HEK293T (cell line): ENCODE measurements around the gene SLC43A2.

Experiments
- ARNT ChIP-seq: fragments of 450-650 bp; IDR thresholded peaks from 2 replicates; pipeline ENCODE4 v1.6.1; 2017; ENCODE audit warnings: mild to moderate bottlenecking
- BHLHE40 ChIP-seq: fragments of 450-650 bp; IDR thresholded peaks from 2 replicates; pipeline ENCODE4 v1.6.1; 2016; ENCODE audit warnings: mild to moderate bottlenecking, moderate library complexity, borderline replicate concordance
- CTBP1 ChIP-seq: fragments of 450-650 bp; IDR thresholded peaks from 2 replicates; pipeline ENCODE4 v1.6.1; 2016; ENCODE audit warnings: borderline replicate concordance
- ELF4 ChIP-seq: fragments of 450-650 bp; IDR thresholded peaks from 2 replicates; pipeline ENCODE4 v1.6.1; 2017; ENCODE audit warnings: antibody characterized with exemption
- FOXA1 ChIP-seq: fragments of 450-650 bp; IDR thresholded peaks from 2 replicates; pipeline ENCODE4 v1.6.1; 2016; ENCODE audit warnings: mild to moderate bottlenecking
- FOXK2 ChIP-seq: fragments of 450-650 bp; IDR thresholded peaks from 2 replicates; pipeline ENCODE4 v1.6.1; 2016; ENCODE audit warnings: mild to moderate bottlenecking
- FOXM1 ChIP-seq: fragments of 450-650 bp; IDR thresholded peaks from 2 replicates; pipeline ENCODE4 v1.6.1; 2017; ENCODE audit warnings: mild to moderate bottlenecking, borderline replicate concordance
- HDGF ChIP-seq: fragments of 450-650 bp; IDR thresholded peaks from 2 replicates; pipeline ENCODE4 v1.6.1; 2017; ENCODE audit warnings: antibody characterized with exemption, borderline replicate concordance
- L3MBTL2 ChIP-seq: fragments of 450-650 bp; conservative IDR thresholded peaks from 2 replicates; pipeline ENCODE4 v1.6.1; 2016; ENCODE audit warnings: mild to moderate bottlenecking
- NFRKB ChIP-seq: fragments of 450-650 bp; IDR thresholded peaks from 2 replicates; pipeline ENCODE4 v1.6.1; 2016; ENCODE audit warnings: mild to moderate bottlenecking, moderate library complexity
- SP1 ChIP-seq: fragments of 450-650 bp; IDR thresholded peaks from 2 replicates; pipeline ENCODE4 v1.6.1; 2017
- SUZ12 ChIP-seq: fragments of 450-650 bp; IDR thresholded peaks from 2 replicates; pipeline ENCODE4 v1.6.1; 2016; ENCODE audit warnings: mild to moderate bottlenecking
- ZNF384 ChIP-seq: fragments of 450-650 bp; IDR thresholded peaks from 2 replicates; pipeline ENCODE4 v1.6.1; 2016
- TF ChIP-seq, protein P1 (sequence below): fragments of 450-650 bp; IDR thresholded peaks from 2 replicates; pipeline ENCODE4 v1.6.1; 2016

DNA sequence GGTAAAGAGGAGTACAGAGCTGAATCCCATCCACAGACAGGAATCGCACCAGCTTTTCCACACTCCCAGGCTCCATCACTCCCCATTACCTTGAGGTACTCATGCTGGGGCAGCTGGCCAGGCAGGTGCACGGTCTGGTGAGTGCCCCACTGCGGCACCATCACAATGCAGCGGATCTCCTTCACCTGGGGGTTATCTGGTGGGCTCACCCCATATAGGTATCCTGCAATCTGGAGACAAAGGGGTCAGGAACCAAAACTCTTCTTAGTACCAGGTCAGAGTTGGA, 22.9 kb upstream of the SLC43A2 start:
- TF ChIP-seq FOXM1, result no peak
- no peak for TF ChIP-seq BHLHE40
- TF ChIP-seq SUZ12, result no peak
- no peak for TF ChIP-seq ZNF384
- no peak for TF ChIP-seq SP1
- no peak for TF ChIP-seq FOXK2
- TF ChIP-seq ARNT, result no peak
- TF ChIP-seq, protein P1, sequence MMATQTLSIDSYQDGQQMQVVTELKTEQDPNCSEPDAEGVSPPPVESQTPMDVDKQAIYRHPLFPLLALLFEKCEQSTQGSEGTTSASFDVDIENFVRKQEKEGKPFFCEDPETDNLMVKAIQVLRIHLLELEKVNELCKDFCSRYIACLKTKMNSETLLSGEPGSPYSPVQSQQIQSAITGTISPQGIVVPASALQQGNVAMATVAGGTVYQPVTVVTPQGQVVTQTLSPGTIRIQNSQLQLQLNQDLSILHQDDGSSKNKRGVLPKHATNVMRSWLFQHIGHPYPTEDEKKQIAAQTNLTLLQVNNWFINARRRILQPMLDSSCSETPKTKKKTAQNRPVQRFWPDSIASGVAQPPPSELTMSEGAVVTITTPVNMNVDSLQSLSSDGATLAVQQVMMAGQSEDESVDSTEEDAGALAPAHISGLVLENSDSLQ, result no peak
- TF ChIP-seq HDGF, result no peak
- no peak for TF ChIP-seq NFRKB
- no peak for TF ChIP-seq ELF4
- TF ChIP-seq FOXA1, result no peak
- TF ChIP-seq CTBP1, result no peak
- TF ChIP-seq L3MBTL2, result no peak
